Left lung (tissue), 10 donors: ENCODE measurements around the gene POGZ. TPM values are rescaled to one million over a fixed set of nuclear protein-coding genes. Genes with fewer than 3 reads are reported as not detected.

Experiments used
- ATAC-seq: fragments of 200-7000 bp; cut with Tn5 transposase; one replicate; pipeline ENCODE4 v1.9.1; 2020; ENCODE audit warnings: moderate library complexity
- DNase-seq, 4 donors: peaks; one replicate each; pipeline ENCODE4 v3.0.0-alpha.2; 2013 to 2020
- H3K27ac ChIP-seq, 2 donors: fragments of 200-600 bp; sonication (generic) in 1 of 2; one replicate each; pipeline versions ENCODE4 v1.5.0 to v1.8.0; 2020 to 2021
- H3K27me3 ChIP-seq, 2 donors: fragments of 200-600 bp; sonication (generic) in 1 of 2; one replicate each; pipeline versions ENCODE4 v1.5.0 to v1.8.0; 2020 to 2021
- H3K36me3 ChIP-seq, 2 donors: fragments of 200-600 bp; sonication (generic) in 1 of 2; one replicate each; pipeline versions ENCODE4 v1.5.0 to v1.8.0; 2020 to 2021
- H3K4me1 ChIP-seq, 2 donors: fragments of 200-600 bp; one replicate each; pipeline ENCODE4 v1.8.0; 2021
- H3K4me3 ChIP-seq, 2 donors: fragments of 200-600 bp; sonication (generic) in 1 of 2; one replicate each; pipeline versions ENCODE4 v1.5.0 to v1.8.0; 2020 to 2021; ENCODE audit warnings: mild to moderate bottlenecking in 1 of 2
- H3K9me3 ChIP-seq, 2 donors: fragments of 200-600 bp; sonication (generic) in 1 of 2; one replicate each; pipeline versions ENCODE4 v1.5.0 to v1.8.0; 2020 to 2021
- CTCF ChIP-seq, 2 donors: fragments of 200-600 bp; sonication (generic) in 1 of 2; IDR thresholded peaks; one replicate each; pipeline versions ENCODE4 v1.5.0 to v1.8.0; 2021; ENCODE audit warnings: antibody characterized with exemption in 2 of 2
- intact Hi-C, 2 donors: fragments of 100-400 bp; cut with DNase I; formaldehyde crosslinking; loops; one replicate each; pipeline versions ENCODE4 v1.11.2 to v1.14.2; 2022
- polyA plus RNA-seq, 6 donors: library from polyadenylated mRNA; unstranded; fragments of 120-200 nt; gene quantifications; one replicate each; pipeline ENCODE4 v1.2.1, GENCODE V29; 2013; ENCODE audit not compliant: insufficient read length in 6 of 6
- total RNA-seq, 2 donors: library from RNA; stranded (reverse); fragmentation: NEBNext Ultra II Directional; extraction: Animal tissue kit (Norgen Biotek cat#: 25700); gene quantifications; one replicate each; pipeline ENCODE4 v1.2.1, GENCODE V29; 2021
- donor health status: DM: no; HTN: yes; CAD: no.
- donor health status: DM: no; HTN: no; CAD: no.

The POGZ gene
- total and polyA plus RNA-seq, 8 donors, result 65.6 to 160 (median 124) TPM

- H3K27me3 ChIP-seq, result no peaks in the 10 kb centered on the region
- no peak for TF ChIP-seq CTCF (IDR thresholded peaks at IDR 0.05)
- no peak overlapping the region for H3K4me3 ChIP-seq
- no peaks in the 10 kb centered on the region for H3K4me1 ChIP-seq
- DNase-seq (no peak), ATAC-seq (no peak)
- intact Hi-C loops, result no loop called here
- no peaks in the 10 kb centered on the region for H3K9me3 ChIP-seq
- no peak overlapping the region for H3K27ac ChIP-seq
- peaks cover 0 to 98% of the 10 kb centered on the region in 2 donors for H3K36me3 ChIP-seq
These were observed 34.2 kb downstream of the POGZ start for GRCh38 chr1:151425103-151425502.

- Histone ChIP-seq H3K4me1 (no peaks in the 10 kb centered on the region), H3K27ac (no peak overlapping the region), H3K27me3 (no peaks in the 10 kb centered on the region), H3K9me3 (no peaks in the 10 kb centered on the region), H3K36me3 (peaks cover 0 to 97% of the 10 kb centered on the region in 2 donors), H3K4me3 (no peak overlapping the region)
- intact Hi-C loops, result no loop called here
- no peak for DNase-seq
- no peak for TF ChIP-seq CTCF (IDR thresholded peaks at IDR 0.05)
- ATAC-seq, result no peak
These were observed 39.5 kb downstream of the POGZ start for GRCh38 chr1:151419819-151420218.

- ATAC-seq (no peak), DNase-seq (no peak)
- Histone ChIP-seq H3K27me3 (no peaks in the 10 kb centered on the region), H3K4me3 (no peak overlapping the region), H3K4me1 (no peaks in the 10 kb centered on the region), H3K36me3 (peaks cover 0 to 96% of the 10 kb centered on the region in 2 donors), H3K9me3 (no peaks in the 10 kb centered on the region), H3K27ac (no peak overlapping the region)
- intact Hi-C loops, result no loop called here
- TF ChIP-seq CTCF (IDR thresholded peaks at IDR 0.05), result no peak
These were observed 41.2 kb downstream of the POGZ start for GRCh38 chr1:151418081-151418480.

- Histone ChIP-seq H3K9me3 (no peaks in the 10 kb centered on the region), H3K4me1 (no peaks in the 10 kb centered on the region), H3K27ac (no peak overlapping the region), H3K27me3 (no peaks in the 10 kb centered on the region), H3K36me3 (peaks cover 3 to 96% of the 10 kb centered on the region in 2 donors), H3K4me3 (no peak overlapping the region)
- intact Hi-C loops, result no loop called here
- peak; percentile 87 for ATAC-seq
- TF ChIP-seq CTCF (IDR thresholded peaks at IDR 0.05), result no peak
- peak in 1 of 4 donors; percentile 40 for DNase-seq
These were observed 43.1 kb downstream of the POGZ start for GRCh38 chr1:151416231-151416630.

- Histone ChIP-seq H3K27ac (no peak overlapping the region), H3K36me3 (peaks cover 3 to 99% of the 10 kb centered on the region in 2 donors), H3K4me1 (no peaks in the 10 kb centered on the region), H3K27me3 (no peaks in the 10 kb centered on the region), H3K9me3 (no peaks in the 10 kb centered on the region), H3K4me3 (no peak overlapping the region)
- no peak for TF ChIP-seq CTCF (IDR thresholded peaks at IDR 0.05)
- intact Hi-C loops, result no loop called here
- ATAC-seq (no peak), DNase-seq (no peak)
These were observed 47.4 kb downstream of the POGZ start for GRCh38 chr1:151411884-151412283.
